Smooth muscle cell (in vitro differentiated cells): ENCODE data around the gene ADAD2. TPM values are rescaled to one million over a fixed set of nuclear protein-coding genes. Genes with fewer than 3 reads are reported as not detected.

Source experiments
- DNase-seq: peaks from one replicate; lab custom pipeline; 2025; ENCODE audit not compliant: unreplicated experiment; lab: John Stamatoyannopoulos, UW
- H2AFZ ChIP-seq: fragments of 200-600 bp; sonication (generic); 2 replicates; pipeline ENCODE4 v1.6.0; 2016; ENCODE audit warnings: antibody characterized with exemption, low read depth, mild to moderate bottlenecking
- H3F3A ChIP-seq: fragments of 200-600 bp; sonication (generic); 2 replicates; pipeline ENCODE4 v1.6.0; 2017; ENCODE audit warnings: antibody characterized with exemption, low read depth
- H3K27ac ChIP-seq: fragments of 200-600 bp; sonication (generic); 2 replicates; pipeline ENCODE4 v1.5.1; 2016; ENCODE audit warnings: low read depth, mild to moderate bottlenecking
- H3K27me3 ChIP-seq: fragments of 200-600 bp; sonication (generic); 2 replicates; pipeline ENCODE4 v1.6.1; 2016; ENCODE audit warnings: low read depth, mild to moderate bottlenecking
- H3K36me3 ChIP-seq: fragments of 200-600 bp; sonication (generic); 2 replicates; pipeline ENCODE4 v1.5.1; 2016; ENCODE audit warnings: low read depth
- H3K4me1 ChIP-seq: fragments of 200-600 bp; sonication (generic); 2 replicates; pipeline ENCODE4 v1.5.1; 2016; ENCODE audit warnings: low read depth
- H3K4me2 ChIP-seq: fragments of 200-600 bp; sonication (generic); 2 replicates; pipeline ENCODE4 v1.6.0; 2016; ENCODE audit warnings: mild to moderate bottlenecking
- H3K4me3 ChIP-seq: fragments of 200-600 bp; sonication (generic); 2 replicates; pipeline ENCODE4 v1.5.1; 2016; ENCODE audit warnings: mild to moderate bottlenecking
- H3K79me2 ChIP-seq: fragments of 200-600 bp; sonication (generic); 2 replicates; pipeline ENCODE4 v1.6.0; 2016; ENCODE audit warnings: low read depth, mild to moderate bottlenecking
- H3K9ac ChIP-seq: fragments of 200-600 bp; sonication (generic); 2 replicates; pipeline ENCODE4 v1.6.0; 2016; ENCODE audit warnings: low read depth
- H3K9me3 ChIP-seq: fragments of 200-600 bp; sonication (generic); replicated peaks from 2 replicates; pipeline ENCODE4 v1.5.1; 2016; ENCODE audit warnings: low read depth
- H4K20me1 ChIP-seq: fragments of 200-600 bp; sonication (generic); 2 replicates; pipeline ENCODE4 v1.6.0; 2016; ENCODE audit warnings: low read depth
- CTCF ChIP-seq: fragments of 200-600 bp; sonication (generic); IDR thresholded peaks from 2 replicates; pipeline ENCODE4 v1.5.1; 2017; ENCODE audit warnings: borderline replicate concordance, mild to moderate bottlenecking, antibody characterized with exemption; ENCODE audit not compliant: insufficient read depth, poor library complexity, severe bottlenecking
- WGBS: methylation state at CpG from one replicate; pipeline ENCODE4 v1.1.7; 2016; ENCODE audit warnings: low lambda C conversion rate; 5-methylcytosine and 5-hydroxymethylcytosine counted together
- polyA plus RNA-seq: library from polyadenylated mRNA; unstranded; fragments of >200 nt; fragmentation: Nextera tagmentation; extraction: Ambion mirVana; gene quantifications from 2 replicates; pipeline ENCODE4 v1.2.1, GENCODE V29; 2016
- total RNA-seq: library from RNA; depleted of rRNA; stranded (reverse); fragments of >200 nt; gene quantifications from 2 replicates; pipeline ENCODE4 v1.2.3, GENCODE V29; 2014

Gene ADAD2
- total and polyA plus RNA-seq, 2 experiments from 2014 or later: not detected

- no peaks in the 10 kb centered on the region for H4K20me1 ChIP-seq
- WGBS: 74% methylated on average over 7 of the region's 7 CpGs
- no peaks in the 10 kb centered on the region for H3F3A ChIP-seq
- H3K27me3 ChIP-seq: peaks cover 8% of the 10 kb centered on the region
- TF ChIP-seq CTCF: no peak
- H3K36me3 ChIP-seq: no peaks in the 10 kb centered on the region
- H3K9me3 ChIP-seq: no peaks in the 10 kb centered on the region
- H3K79me2 ChIP-seq: no peaks in the 10 kb centered on the region
- no peak for DNase-seq
- H3K4me1 ChIP-seq: no peaks in the 10 kb centered on the region
- no peak within 1 kb of the TSS for H3K4me3 ChIP-seq
- H3K9ac ChIP-seq: no peak within 1 kb of the TSS
- no peak within 1 kb of the TSS for H2AFZ ChIP-seq
- no peak within 1 kb of the TSS for H3K4me2 ChIP-seq
- H3K27ac ChIP-seq: no peak within 1 kb of the TSS
Measured at GRCh38 chr16:84239909-84240308, 49.0 kb downstream of the ADAD2 start, which contains the start of gene KCNG4. KCNG4 (minus strand) TSS chr16:84240012; CDS start chr16:84237485, 2,527 bp downstream.

GRCh38 chr16:84240455-84240854 lies 49.5 kb downstream of the ADAD2 start:
- H2AFZ ChIP-seq: no peak overlapping the region
- no peaks in the 10 kb centered on the region for H3K9me3 ChIP-seq
- no peaks in the 10 kb centered on the region for H3K79me2 ChIP-seq
- H3K9ac ChIP-seq: no peak overlapping the region
- no peaks in the 10 kb centered on the region for H3K4me1 ChIP-seq
- no peak for TF ChIP-seq CTCF
- H3F3A ChIP-seq: no peaks in the 10 kb centered on the region
- DNase-seq: no peak
- WGBS: 94% methylated on average over 2 of the region's 2 CpGs
- no peak overlapping the region for H3K4me3 ChIP-seq
- H4K20me1 ChIP-seq: no peaks in the 10 kb centered on the region
- peaks cover 8% of the 10 kb centered on the region for H3K27me3 ChIP-seq
- no peak overlapping the region for H3K27ac ChIP-seq
- no peaks in the 10 kb centered on the region for H3K36me3 ChIP-seq
- no peak overlapping the region for H3K4me2 ChIP-seq

- Histone ChIP-seq H3F3A (no peaks in the 10 kb centered on the region), H3K79me2 (no peaks in the 10 kb centered on the region), H3K27me3 (peaks cover 8% of the 10 kb centered on the region), H2AFZ (no peak overlapping the region), H3K4me2 (no peak overlapping the region), H3K9me3 (no peaks in the 10 kb centered on the region), H3K27ac (no peak overlapping the region), H3K9ac (no peak overlapping the region), H3K36me3 (no peaks in the 10 kb centered on the region), H3K4me3 (no peak overlapping the region), H4K20me1 (no peaks in the 10 kb centered on the region), H3K4me1 (no peaks in the 10 kb centered on the region)
- WGBS: 72% methylated on average over 1 of the region's 1 CpG
- no peak for TF ChIP-seq CTCF
- DNase-seq: no peak
Measured at GRCh38 chr16:84241778-84242177, 50.8 kb downstream of the ADAD2 start.

GRCh38 chr16:84242839-84243238 lies 51.9 kb downstream of the ADAD2 start:
- Histone ChIP-seq H3F3A (no peaks in the 10 kb centered on the region), H2AFZ (no peak overlapping the region), H3K4me2 (no peak overlapping the region), H3K36me3 (no peaks in the 10 kb centered on the region), H3K79me2 (no peaks in the 10 kb centered on the region), H3K27ac (no peak overlapping the region), H3K4me1 (no peaks in the 10 kb centered on the region), H3K9ac (no peak overlapping the region), H3K4me3 (no peak overlapping the region), H3K9me3 (no peaks in the 10 kb centered on the region), H3K27me3 (peaks cover 8% of the 10 kb centered on the region), H4K20me1 (no peaks in the 10 kb centered on the region)
- WGBS: 88% methylated on average over 9 of the region's 9 CpGs
- DNase-seq: no peak
- no peak for TF ChIP-seq CTCF
